Gastrocnemius medialis (tissue), 4 donors: Measurements from ENCODE around the gene NPNT.

Source experiments
- CTCF ChIP-seq, 5 experiments: fragments of 450-650 bp in 3 of 5; fragments of 200-600 bp in 2 of 5; sonication (generic) in 2 of 5; IDR thresholded peaks in 4 of 5; conservative IDR thresholded peaks in 1 of 5; 1 replicate in 4 of 5; 2 replicates in 1 of 5; pipeline ENCODE4 v1.5.1; 2016 to 2019; ENCODE audit warnings: antibody characterized with exemption in 5 of 5, mild to moderate bottlenecking in 3 of 5, moderate library complexity in 3 of 5
- POLR2A ChIP-seq, 2 donors: fragments of 450-650 bp; IDR thresholded peaks; one replicate each; pipeline ENCODE4 v1.6.1; 2017; ENCODE audit warnings: antibody characterized with exemption in 2 of 2, mild to moderate bottlenecking in 2 of 2, moderate library complexity in 2 of 2

- TF ChIP-seq CTCF (IDR thresholded peaks at IDR 0.05 in 4 of 5, conservative IDR thresholded peaks at IDR 0.05 in 1 of 5) (no peak), POLR2A (IDR thresholded peaks at IDR 0.05) (no peak)
Measured at GRCh38 chr4:105965183-105965800, 70.0 kb downstream of the NPNT start.
